HG03354 (cell line): ENCODE data around the gene SPECC1L.
"Not testable (repeated sequence)": the region's sequence is repeated elsewhere in the genome, so short reads cannot be mapped to it uniquely, and the experiment has no call there.

Experiments
- ATAC-seq: cut with Tn5 transposase; IDR thresholded peaks from one replicate; pipeline ENCODE4 v1.9.1; 2021; ENCODE audit warnings: mild to moderate bottlenecking; ENCODE audit not compliant: unreplicated experiment, poor library complexity, severe bottlenecking

SPECC1L gene

DNA sequence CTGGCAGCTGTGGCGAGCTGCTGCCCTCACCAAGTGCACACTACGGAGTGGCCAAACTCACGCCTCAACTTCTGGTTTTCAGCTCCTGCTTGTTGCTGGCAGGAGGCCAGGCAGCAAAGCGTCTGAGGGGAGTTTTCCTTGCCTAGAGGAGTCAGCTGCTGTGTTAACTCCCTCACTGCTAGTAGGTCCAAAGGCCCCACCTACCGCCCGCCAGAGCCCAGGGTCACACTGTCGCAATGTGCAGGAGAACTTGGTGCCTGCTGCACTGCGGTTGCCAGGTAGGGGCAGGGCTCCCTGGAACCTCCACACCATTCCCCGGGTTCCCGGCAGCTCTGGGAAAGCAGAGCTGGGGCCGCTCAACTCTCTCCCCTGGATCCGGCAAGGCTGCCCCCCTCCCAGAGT is 25.6 kb upstream of the SPECC1L start, which contains the start of gene GGT5:
GGT5 (minus strand) TSS at position 53 of the 402 bp plus-strand sequence. CDS start 357 bp downstream, outside the sequence.
- ATAC-seq = not testable (repeated sequence)

DNA sequence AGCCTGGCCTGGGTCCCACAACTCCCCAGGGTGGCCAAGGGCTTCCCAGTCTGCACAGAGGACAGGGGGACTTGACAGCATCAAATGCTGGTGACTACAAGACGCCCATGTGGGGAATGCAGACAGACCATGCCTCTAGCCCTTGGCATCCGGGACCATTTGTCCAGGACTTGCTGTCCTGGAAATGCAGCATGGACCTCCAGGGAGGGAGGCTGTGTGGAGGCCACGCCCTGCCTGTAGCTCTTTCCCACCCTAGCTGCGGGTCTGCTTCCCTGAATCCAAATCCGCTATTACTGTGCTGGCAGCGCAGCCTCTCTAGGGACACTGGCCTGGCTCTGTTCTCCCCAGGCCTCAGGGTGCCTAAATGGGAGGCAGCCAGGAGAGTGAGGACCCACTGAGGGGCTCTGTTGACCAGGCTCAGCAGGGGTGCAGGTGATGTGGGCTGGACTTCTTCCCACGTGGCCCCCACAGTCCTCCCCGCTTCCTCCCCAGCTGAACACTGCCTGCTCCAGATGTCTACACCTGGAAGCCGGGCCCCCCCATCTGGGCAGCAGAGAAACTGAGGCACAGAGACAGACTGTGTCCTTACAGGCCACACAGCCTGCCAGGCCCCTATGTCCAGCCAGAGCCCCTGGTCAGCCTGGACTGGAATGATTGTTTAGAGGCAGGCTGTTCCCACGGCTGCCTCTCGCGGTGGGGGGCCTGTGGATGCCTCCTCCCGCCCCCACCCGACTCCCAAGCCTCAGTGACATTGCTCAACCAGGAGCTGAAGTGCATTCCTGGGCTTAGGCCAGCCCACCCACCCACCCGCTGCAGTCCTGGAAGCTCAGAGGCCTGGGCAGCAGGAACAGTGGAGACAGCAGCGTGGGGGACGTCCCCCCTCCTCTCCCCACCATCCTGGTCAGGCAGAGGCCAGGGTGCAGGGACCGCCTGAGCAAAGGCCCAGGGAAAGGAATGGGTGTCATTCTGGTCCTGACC is 24.8 kb upstream of the SPECC1L start:
- ATAC-seq = not testable (repeated sequence)

DNA sequence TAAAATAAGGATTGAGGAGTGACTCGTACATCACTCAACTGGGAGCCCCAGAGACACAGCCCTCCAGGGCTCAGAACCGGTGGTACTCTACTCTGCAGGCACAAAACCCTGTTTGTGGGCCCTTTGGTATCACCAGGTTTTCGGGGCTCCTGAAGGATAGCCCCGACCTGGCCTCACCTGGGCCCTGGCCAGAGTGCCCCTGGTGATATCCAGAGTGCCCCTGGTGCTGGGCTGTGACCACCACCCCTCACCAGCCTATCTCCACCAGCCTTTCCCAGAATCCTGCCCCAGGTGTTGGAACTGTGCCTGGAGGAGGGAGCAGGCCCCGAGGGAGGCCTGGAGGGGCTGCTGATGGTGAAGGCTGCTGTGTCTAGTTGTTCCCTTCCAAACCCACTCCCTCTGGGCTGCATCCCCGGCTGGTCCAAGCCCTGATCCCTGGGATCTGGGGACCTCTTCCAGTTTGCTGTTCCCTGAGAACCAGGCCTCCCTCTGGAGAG is 23.6 kb upstream of the SPECC1L start:
- no peak for ATAC-seq

DNA sequence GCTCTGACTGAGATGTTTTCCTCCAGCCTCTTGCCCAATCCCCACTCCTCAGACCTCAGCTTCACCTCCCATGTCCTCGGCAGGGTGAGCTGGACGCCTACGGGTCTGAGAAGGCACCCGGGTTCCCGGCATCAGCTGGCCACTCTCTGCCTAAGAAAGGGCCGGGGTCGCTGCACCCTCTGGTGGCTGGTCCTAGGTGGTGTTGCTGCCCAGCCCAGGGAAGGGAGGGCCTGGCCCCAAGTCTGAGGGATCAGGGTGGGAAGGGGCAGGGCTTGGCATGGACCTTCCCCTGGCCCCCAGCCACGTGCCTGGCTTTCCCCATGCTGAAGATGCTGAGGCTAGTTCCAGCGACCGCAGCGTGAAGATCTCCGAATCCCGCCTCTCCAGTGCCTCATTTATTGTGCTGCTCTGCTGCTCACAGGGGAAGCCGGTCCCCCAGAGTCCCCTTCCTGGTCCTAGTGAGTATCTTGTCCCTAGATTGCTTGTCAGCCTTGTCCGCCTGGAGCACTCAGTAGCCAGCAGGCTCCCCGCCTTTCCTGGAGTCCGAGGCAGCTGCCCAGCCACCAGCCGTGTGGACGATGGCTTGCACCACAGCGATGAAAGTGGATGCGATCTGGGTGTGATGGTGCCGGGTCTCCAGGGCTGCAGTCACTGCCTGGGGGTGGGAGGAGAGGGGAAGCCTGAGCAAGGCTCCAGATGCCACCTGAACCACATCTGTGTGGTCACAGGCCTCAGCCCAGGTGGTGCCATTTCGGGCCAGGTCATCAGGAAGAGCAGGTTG is 22.9 kb upstream of the SPECC1L start:
- ATAC-seq = no peak

DNA sequence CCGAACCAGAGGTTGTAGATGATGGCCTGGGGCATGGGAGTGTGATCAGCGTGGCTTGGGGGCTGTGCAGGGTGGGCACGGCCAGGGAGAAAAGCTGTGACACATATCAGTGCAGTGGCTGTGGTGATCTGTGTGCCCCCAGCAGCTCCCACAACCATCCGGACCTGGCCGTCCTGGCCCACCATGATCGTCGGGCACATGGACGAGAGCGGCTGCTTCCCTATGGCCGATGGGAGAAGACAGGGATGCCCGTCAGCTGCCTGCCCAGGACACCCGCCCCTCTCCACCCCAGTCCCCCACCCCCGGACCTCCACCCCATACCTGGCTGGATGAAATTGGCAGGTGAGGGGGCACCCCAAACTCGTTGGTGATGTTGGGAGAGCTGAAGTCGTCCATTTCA is 22.0 kb upstream of the SPECC1L start:
- ATAC-seq = not testable (repeated sequence)

DNA sequence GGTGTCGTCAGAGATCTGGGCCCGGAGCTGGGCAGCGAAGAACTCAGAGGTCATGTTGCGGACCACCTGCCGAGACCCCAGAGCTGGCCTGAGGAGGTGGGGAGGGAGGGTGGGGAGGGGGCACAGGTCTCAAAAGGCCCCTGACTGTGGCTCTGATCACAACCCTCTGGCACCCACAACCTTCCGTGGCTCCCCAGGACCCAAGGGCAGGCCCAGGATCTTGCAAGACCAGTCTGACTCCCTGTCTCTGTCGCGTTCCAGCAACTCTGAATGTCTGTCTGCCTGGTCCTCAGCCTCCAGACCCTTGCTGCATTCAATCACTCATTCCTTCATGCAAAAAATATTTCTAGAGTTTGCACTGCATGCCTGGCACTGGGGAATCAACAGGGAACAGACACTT is 21.2 kb upstream of the SPECC1L start:
- ATAC-seq = not testable (repeated sequence)

DNA sequence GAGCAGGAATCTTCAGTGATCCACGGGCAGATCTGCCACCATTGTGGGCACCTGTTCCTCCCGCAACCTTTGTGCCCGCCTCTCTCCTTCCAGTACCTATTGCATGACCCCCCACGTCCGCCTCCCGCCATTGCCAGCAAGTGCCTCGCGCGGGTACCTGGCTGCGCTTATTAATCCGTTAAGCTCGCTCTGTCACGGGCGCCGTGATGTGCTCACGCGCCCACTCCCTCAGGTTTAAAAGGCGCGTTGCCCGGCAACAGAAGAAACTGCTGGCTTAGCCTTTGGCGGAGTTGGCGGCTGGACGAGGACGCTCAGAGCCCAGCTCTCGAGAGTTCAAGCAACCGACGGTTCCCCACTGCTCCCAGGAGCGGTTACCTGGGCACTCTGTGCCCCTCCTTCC is 19.3 kb upstream of the SPECC1L start:
- ATAC-seq = not testable (repeated sequence)

DNA sequence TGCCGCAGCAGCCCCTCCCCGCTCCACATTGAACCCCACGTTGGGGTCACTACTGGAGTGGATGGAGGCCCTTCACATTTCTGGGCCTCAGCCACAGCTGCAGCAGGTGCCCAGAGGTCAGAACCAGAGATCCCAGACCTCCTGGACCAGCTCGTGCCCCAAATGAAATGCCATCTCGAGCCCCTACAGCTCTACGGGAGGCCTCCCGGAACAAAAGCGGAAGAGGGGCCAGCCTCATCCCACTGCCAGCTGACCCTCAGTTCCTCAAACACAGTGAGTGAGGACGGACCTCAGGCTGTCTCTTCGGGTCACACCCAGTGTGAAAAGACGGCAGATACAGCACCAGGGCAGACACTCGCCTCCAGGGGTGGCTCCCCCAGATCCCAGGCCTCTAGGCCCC is 17.5 kb upstream of the SPECC1L start:
- ATAC-seq = not testable (repeated sequence)

DNA sequence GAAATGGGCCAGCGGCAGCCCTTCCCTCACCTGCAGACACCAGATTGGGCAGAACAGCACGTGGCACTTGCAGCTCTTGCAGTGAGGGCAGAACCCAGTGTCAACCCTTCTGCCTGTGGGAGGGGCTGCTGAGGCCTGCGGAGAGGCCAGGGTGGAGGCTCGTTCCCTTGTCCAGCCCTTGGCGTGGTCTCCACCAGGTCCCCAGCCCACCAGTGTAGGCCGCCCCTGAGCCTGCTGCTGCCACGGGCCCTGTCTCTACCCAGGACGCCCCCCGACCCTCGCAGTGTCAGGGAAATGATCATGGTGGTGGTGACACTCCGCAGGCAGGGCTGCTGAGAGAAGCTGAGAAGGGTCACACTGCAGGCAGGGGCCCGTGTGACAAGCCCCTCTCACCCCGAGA is 14.5 kb upstream of the SPECC1L start:
- not testable (repeated sequence) for ATAC-seq

DNA sequence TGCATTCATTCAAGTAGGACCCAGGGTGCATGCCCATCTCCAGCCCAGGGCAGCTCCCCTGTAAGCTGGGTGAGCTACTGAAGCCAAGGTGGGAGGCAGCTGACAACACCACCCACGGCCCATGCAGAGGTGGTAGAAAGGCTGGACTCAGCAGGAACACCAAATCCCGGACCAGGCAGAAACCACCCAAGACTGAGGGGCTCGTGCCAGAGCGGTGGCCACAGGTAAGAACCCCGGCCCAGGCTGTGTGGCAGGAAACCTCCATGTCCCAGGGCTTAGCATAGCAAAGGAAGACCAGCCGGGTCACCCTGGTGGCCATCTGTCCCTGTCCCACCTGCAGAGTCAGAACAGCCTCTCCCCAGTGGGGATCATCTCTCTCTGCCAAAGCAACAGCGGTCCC is 13.9 kb upstream of the SPECC1L start:
- ATAC-seq = not testable (repeated sequence)

DNA sequence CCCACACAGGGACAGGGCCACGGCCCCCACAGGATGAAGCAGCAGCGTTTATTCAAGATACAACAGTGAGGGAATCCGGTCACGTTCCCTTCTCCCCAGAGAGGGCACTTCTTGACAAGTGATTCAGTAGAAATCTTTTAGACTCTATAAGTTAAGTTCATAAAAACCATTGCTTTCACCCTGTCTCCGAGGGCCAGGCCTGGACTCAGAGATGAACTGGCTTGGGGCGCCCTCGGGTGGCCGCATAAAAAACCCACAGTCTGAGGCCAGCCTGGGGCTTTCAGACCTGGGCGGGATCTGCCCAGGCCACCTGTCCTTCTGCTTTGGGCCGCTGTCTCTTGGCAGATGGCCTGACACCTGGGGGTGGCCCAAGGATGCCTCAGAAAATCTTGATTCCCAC is 11.2 kb upstream of the SPECC1L start:
- not testable (repeated sequence) for ATAC-seq

DNA sequence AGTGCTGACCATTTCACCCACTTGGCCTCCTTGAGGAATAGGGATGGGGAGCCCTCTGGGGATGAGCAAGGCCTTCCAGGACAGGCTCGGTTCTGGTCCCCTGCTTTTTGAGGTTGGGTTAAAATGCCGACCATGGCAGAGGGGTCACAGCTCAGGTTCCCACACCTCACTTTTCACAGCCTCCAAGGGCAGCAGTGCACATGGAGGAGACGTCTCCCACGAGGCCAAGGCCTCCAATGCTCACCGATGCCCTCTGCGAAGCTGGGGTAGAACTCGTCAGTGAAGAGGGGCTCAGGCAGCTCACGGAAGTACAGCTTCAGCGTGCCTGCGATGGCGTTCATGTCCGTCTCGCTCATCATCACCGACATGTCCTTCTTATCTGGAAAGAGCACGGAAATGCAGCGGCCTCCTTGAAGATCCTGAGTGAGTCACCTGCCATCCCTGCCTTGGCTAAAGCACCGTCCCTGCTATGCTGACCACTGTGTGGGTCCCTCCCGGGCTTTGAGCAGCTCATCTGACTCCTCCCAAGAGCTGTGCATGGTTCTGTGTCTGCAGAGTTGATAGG is 8.4 kb upstream of the SPECC1L start:
- not testable (repeated sequence) for ATAC-seq

DNA sequence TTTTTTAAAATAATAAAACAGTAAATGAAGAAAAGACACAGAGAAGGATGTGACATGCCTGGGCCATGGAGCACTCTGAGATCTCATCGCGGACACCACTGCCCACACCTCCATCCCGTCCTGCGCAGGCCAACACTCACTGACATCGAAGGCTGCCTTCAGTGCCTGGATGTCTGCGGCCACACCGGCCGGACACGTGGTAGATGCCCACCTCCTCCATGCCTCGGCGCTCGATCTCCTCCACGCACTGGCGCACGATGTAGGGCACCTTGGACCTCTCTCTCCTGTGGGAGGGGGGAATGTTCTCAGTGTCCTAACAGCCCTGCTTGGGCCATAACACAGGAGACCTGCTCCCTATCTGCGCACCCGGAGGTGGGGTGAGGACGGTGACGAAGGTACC is 7.2 kb upstream of the SPECC1L start:
- not testable (repeated sequence) for ATAC-seq

DNA sequence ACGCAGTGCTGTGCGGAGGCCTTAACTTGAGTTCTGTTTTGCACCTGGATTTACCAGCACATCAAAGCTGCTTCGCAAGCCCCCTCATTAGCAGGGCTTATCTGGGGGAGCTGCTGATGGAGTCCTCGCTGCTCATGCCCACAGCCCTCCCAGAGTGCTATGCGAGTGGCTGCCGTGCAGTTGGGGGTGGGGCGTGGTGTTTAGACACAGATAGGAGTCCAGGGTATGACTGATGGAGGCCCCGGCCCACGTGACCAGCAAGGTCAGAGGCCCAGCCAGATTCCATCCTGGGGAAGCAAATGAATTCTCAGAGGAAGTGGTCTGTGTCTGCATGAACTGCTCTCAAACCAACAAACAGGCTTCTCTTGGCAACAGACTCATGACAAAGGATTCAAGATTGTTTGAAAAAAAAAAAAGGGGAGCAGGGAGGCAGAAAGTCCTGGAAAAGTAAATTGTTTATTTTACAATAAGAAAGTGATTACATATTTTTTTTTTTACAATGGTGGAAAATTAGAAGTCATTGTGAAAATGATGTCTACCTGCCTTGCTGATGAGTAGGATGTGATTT is 6.2 kb upstream of the SPECC1L start:
- ATAC-seq = not testable (repeated sequence)

DNA sequence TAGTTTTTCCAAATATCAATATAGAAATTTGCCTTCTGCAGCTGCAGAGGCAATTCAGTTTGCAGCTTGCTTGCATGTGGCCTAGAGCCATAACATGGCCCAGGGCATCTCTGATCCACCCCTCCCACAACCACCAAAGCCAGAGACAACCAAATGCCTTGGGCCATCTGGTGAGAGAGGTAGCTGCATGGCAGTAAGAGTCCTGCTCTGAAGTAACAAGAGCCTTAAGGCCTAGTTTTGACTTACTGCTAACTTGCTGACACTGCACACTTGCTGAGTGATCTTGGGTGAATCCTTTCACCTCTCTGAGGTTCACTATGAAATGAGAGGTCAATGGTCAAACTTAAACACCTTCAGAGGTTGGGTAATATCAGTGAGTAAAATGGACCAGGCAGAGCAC is 4.9 kb upstream of the SPECC1L start:
- no peak for ATAC-seq

DNA sequence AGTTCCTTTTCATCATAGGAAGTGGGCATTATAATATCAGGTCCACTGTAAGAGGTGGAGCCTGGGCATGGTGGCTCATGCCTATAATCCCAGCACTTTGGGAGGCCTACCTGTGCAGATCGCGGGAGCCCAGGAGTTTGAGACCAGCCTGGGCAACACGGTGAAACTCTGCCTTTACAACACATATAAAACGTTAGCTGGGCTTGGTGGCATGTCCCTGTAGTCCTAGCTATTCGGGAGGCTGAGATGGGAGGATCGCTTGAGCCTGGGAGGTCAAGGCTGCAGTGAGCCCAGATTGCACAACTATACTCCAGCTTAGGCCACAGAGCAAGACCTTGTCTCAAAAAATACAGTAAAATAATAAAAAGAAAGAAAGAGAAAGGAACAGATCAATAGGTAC is 4.1 kb upstream of the SPECC1L start:
- ATAC-seq = not testable (repeated sequence)

DNA sequence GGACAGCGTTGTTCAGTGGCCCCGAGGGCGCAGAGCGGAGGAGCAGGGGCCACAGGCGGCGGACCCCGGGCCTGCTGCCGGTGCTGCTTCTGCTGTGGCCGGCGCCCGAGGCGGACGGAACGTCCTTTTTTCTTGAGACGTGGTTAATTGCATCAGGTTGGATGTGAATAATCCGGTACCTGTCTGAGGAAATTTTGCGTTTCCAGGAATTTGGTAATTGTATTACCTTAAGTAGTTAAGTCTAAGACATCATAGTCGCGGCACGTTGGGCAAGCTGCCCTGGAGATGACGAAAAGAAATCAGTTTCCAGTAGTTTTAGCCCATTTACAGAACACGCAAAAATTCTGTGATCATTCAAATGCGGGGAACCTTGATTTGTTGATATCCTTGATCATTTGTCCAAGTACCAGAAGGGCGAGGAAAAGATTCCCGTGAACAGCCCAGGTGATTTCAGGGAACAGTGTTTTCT is 789 bp downstream of the SPECC1L start:
- no peak for ATAC-seq

DNA sequence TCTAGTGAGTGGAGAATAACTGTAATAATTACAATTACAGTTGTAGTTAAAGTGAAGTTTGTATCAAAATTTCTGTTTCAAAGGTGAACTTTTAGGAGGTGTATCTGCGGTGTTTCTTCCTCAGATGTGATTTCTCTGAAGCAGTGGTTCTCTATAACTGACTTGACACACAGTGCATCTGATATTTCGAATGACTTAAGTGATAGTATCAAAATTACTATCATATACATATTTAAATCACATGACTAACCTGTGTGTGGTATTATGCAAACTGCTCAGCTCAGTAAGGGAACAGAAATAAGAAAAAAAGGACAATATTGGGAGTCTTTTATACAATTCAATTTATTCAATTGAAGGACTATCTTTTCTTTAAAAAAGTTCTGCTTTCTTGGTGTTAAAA is 2.4 kb downstream of the SPECC1L start:
- ATAC-seq = not testable (repeated sequence)

DNA sequence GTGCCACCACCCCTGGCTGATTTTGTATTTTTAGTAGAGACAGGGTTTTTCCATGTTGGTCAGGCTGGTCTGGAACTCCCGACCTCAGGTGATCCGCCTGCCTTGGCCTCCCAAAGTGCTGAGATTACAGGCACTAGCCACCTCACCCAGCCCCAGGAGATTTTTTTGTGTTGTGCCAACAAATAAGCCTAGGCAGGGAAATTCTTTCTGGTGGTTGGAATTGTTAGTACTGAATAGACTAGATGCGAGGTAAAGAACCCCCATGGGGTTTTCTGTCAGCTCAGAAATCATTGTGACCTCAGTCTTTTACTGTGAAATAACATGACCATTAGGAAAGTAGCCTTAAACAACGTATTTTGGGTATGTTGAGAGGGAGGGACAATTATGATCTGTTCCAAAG is 3.3 kb downstream of the SPECC1L start:
- not testable (repeated sequence) for ATAC-seq
